NCI-H1694 treated with DMSO at 0.1 percent for 48 hours (cell line): ENCODE results near the gene CD79A.

ENCODE experiments used
- DNase-seq: peaks from one replicate; lab custom pipeline; 2025; lab: John Stamatoyannopoulos, UW

CD79A gene

GRCh38 chr19:41918653-41919244, 41.7 kb downstream of the CD79A start:
- no peak for DNase-seq

DNA sequence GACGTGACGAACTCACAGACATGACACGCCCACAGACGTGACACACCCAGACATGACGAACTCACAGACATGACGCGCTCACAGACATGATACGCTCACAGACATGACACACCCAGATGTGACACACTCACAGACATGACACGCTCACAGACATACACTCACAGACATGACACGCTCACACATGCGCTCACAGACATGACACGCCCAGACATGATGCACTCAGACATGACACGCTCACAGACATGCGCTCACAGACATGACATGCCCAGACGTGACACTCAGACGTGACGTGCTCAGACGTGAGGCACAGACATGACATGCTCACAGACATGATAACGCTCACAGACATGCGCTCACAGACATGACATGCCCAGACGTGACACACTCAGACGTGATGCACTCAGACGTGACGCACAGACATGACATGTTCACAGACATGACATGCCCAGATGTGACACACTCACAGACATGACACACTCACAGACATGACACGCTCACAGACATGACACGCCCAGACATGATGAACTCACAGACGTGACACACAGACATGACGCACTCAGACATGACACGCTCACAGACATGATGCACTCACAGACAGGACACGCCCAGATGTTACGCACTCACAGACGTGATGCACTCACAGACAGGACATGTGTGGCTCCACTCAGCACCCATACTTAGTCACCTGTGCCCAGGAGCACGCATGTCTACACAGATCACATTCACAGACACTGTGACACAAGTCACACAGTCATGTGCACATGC, 43.1 kb downstream of the CD79A start:
- DNase-seq = no peak

- DNase-seq = no peak
Observed at GRCh38 chr19:41920882-41921576, 44.0 kb downstream of the CD79A start.

- no peak for DNase-seq
Observed at GRCh38 chr19:41921577-41922576, 44.8 kb downstream of the CD79A start.

DNA sequence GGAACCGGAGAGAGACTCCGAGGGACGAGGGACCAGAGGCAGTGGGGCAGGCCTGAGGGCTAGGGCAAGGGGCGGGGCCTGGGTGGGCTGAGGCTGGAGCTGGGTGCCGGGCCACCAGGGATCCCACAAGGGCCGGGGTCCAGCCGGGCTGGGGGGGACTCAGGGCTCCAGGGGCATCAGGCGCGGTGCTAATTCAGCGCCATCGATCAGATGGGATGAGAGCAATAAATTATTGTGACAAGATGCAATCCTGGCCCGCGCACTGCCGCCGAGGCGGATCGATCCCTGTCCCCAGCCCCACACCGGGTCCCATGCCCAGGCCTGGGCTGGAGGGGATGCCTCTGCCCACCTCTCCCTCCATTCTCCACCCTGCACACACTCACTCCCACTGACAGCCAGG, 45.5 kb downstream of the CD79A start:
- DNase-seq = no peak

DNA sequence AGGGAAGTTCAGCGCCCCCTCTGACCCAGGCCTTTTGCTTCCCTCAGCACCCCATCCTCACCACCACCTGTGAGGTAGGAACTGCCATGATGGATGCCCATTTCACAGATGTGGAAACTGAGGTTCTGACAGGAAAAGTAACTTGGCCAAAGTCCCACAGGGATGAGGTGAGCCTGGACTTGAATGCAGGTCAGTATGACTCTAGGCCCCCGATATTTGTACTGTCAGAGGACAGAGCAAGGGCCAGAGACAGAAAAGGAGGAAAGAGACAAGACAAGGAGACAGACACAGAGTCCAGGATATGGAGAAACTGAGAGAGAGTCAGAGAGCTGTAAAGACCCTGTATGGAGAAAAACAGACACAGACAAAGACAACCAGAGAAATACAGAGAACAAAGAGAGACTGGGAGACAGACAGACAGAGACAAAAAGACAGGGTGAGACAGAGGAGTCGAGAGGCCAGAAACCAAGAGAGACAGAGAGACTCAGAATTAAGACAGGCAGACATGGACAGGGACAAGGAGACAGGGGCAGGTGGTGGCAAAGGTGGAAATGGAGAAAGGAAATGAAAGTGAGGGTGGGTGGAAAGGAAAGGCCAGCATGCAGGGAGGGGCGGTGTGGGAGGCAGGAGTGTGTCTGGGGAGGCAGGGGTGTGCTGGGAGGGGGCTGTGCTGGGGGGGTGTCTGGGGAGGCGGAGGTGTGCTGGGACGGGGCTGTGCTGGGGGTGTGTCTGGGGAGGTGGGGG, 46.1 kb downstream of the CD79A start:
- no peak for DNase-seq

DNA sequence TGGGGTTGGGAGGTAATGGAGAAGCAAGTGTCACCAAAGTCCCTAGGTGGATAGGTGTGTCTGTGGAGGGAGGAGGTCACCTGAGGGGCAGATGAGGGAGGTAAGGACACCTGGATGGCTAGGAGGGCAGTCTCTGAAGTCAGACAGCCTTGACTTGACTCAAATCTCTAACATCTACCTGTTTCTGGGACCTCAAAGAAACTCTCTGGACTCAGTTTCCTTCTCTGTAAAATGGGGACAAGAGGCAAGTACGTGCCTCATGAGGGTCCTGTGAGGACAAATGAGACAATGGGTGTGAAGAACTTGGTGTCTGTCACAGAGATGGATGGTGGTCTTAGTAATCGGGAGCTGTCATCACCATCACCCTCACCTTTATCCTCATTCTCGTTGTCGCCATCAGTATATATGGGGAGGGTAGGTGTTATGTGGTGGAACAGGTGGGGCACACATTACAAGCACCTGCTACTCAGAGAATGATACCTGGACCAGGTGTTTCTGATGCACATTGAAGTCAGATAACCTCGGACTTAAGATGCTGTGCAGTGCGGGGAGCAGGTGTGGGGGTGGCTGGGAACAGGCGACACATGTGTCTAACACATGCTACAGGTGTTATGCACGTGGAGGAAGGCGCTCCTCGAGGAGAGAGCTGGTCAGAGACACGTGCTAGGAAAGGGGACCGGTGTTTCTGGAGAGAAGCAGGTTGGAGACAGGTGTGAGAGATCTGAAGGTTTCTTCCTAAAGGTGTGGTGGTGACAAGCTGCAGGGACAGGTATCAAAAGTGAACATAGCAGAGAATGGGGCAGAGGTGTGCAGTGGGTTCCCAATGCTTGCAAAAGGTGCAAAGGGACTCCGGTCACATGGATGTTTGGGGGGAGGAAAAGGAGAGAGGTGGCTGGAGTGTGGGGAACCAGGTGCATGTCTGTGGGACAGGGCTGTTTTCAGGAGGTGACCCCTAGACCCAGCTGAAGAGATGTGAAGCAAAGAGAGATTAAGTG, 47.4 kb downstream of the CD79A start:
- DNase-seq = no peak

GRCh38 chr19:41925208-41926003, 48.3 kb downstream of the CD79A start:
- DNase-seq = no peak

DNA sequence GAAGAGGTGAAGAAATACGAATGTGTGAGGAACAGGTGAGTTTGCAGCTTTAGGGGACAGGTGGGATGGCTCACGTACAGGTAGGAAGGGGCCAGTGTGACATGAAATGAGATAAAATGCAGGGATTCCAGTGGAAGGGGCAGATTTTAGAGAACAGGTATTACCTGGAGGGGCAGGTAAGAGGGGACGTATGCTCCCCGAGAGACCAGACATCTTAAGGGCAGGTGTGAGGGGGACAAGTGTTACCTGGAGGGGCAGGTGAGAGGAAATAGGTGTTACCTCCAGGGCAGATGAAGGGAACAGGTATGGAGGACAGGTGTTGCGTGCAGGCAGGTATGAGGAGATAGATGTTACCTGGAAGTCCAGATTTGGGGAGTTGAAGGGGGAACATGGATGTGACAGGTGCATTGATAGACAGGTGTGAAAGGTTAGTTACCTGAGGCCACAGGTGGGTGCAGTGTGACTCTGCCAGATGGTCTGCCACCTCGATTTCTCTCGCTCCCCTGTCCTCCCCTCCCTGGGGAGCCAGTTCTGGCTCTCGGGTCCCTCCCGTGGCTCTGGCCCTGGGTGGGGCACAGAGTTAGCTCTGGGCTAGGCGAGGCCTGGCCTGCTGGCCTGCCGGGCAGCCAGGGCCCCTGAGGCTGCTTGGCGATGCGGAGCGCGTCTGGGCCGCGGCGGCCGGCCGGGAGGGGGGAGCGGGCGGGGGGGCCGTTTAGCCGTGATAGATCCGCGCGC, 49.1 kb downstream of the CD79A start:
- no peak for DNase-seq

GRCh38 chr19:41926763-41927496, 49.9 kb downstream of the CD79A start:
- no peak for DNase-seq

- no peak for DNase-seq
Observed at GRCh38 chr19:41927497-41928192, 50.6 kb downstream of the CD79A start.

GRCh38 chr19:41928221-41928683, 51.2 kb downstream of the CD79A start, which contains the start of gene ERFL:
TSS of gene ERFL (minus strand) at chr19:41928449. CDS start at chr19:41912919, 15,530 bp downstream.
- DNase-seq = no peak

DNA sequence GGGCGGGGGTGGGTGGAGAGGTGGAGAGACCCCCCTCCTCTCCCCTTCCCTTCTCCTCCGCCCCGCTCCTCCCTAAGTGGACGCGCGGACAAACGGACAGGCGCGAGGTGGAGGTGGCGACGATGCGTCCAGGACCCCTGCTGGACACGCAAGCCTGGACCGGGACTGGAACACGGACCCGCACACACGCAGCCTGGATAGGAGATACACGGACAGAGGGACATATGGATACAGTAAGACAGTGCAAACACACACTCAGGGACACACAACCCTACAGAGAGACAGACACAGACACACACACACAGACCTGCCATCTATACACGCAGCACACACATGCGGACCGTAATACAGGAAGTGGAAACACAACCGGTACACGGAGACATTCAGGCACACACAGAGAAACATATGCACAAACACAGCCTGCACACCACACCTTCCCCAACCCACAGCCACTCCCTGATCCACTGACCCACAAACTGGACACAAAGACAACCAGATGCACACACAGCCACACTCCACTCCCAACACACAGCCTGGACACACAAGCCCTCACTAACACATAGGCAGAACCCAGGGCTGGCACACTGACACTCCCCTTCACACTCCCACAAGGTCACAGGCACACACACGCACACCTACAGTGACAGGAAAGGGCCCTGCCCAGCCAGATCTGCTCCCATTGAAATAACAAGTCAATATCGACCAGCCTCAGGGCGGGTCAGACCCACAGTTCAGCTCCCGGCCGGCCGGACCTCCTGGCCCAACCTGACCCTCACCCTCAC, 51.9 kb downstream of the CD79A start:
- DNase-seq = no peak

GRCh38 chr19:41929536-41930071, 52.5 kb downstream of the CD79A start:
- no peak for DNase-seq

GRCh38 chr19:41930322-41930722, 53.2 kb downstream of the CD79A start:
- DNase-seq = no peak
